ENCODE data around the gene KLHL11. TPM values are rescaled to one million over a fixed set of nuclear protein-coding genes. Genes with fewer than 3 reads are reported as not detected.

Gene KLHL11
- total and polyA plus RNA-seq, 7 donors: 1.1 to 6.1 (median 2.4) TPM

DNA sequence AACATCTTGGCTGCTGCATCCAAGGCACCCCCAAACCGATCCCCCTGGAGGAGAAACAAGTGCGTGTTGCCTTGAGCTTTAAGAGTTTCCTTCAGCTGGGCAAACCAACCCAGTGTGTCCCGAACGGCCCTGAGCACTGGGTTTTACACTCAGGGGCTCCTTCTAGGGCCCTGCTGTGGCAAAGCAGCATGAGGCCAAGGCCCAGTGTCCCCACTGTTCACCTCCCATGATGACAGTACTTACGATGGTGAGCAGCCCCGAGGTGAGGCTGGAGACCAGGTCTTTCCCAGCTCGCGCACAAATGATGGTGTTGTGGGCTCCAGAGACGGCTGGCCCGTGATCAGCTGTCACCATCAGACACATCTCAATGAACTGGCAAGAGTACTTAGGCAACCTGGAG is 6.6 kb upstream of the KLHL11 start:
- Histone ChIP-seq H3K36me3 (ENCODE audit: insufficient read depth in 1 of 2, low read depth in 1 of 2) (peaks cover 6 to 77% of the 10 kb centered on the region in 2 donors), H3K27me3 (ENCODE audit: insufficient read depth in 3 of 3, low read length in 2 of 3) (no peaks in the 10 kb centered on the region), H3K27ac (no peak overlapping the region), H3K9me3 (no peaks in the 10 kb centered on the region), H3K4me1 (no peaks in the 10 kb centered on the region), H3K4me3 (no peak overlapping the region)
- ATAC-seq (no peak), DNase-seq (peak in 1 of 2 donors; percentile 44)
- intact Hi-C loops (cut with DNase I): no loop called here
- 95 to 96% (median 95%) methylated on average over 10 of the region's 10 CpGs for WGBS, 3 donors
- TF ChIP-seq, protein P1, sequence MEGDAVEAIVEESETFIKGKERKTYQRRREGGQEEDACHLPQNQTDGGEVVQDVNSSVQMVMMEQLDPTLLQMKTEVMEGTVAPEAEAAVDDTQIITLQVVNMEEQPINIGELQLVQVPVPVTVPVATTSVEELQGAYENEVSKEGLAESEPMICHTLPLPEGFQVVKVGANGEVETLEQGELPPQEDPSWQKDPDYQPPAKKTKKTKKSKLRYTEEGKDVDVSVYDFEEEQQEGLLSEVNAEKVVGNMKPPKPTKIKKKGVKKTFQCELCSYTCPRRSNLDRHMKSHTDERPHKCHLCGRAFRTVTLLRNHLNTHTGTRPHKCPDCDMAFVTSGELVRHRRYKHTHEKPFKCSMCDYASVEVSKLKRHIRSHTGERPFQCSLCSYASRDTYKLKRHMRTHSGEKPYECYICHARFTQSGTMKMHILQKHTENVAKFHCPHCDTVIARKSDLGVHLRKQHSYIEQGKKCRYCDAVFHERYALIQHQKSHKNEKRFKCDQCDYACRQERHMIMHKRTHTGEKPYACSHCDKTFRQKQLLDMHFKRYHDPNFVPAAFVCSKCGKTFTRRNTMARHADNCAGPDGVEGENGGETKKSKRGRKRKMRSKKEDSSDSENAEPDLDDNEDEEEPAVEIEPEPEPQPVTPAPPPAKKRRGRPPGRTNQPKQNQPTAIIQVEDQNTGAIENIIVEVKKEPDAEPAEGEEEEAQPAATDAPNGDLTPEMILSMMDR (IDR thresholded peaks at IDR 0.05): no peak

DNA sequence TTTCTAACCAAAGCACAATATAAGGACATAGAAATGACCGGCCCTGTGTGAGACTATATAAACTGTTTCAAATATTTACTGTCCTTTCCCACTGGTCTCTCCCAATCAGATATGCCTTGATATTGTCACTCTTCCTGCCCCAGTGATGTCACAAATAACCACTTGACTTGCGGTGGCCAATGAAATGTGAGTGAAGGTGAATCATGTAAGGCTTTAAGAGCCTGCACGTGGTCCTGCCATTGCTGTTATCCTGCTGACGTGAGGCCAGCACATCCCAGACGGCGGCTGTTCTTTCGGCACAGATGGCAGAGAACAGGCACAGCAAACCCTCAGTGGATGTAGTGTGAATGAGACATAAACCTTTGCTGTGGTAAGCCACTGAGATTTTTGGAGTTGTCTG is 5.4 kb upstream of the KLHL11 start:
- Histone ChIP-seq H3K4me3 (no peak overlapping the region), H3K9me3 (no peaks in the 10 kb centered on the region), H3K27ac (no peak overlapping the region), H3K36me3 (ENCODE audit: insufficient read depth in 1 of 2, low read depth in 1 of 2) (peaks cover 6 to 74% of the 10 kb centered on the region in 2 donors), H3K4me1 (no peaks in the 10 kb centered on the region), H3K27me3 (ENCODE audit: insufficient read depth in 3 of 3, low read length in 2 of 3) (no peaks in the 10 kb centered on the region)
- TF ChIP-seq, protein P1 (IDR thresholded peaks at IDR 0.05): no peak
- 77 to 83% (median 80%) methylated on average over 7 of the region's 7 CpGs for WGBS, 3 donors
- intact Hi-C loops (cut with DNase I): no loop called here
- no peak for ATAC-seq
- DNase-seq: peak in 1 of 2 donors; percentile 8

DNA sequence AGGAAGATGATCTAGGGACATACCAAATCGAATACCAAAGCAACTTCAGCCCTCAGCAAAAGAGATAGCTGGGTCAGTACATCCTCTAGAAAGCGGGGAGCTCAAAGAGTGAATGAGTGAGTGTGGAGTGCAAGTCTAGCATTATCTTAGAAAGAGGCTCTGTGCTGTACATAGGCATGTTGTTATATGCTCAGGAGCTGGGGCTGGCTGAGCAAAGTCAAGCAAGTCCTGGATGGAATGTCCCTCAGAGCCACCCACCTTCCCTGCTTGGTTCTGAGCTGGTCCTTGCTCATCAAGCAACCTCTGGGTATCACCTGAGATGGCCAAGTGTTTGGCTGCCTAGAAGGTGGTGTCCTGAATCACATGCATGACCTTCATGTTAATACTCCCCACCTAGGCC is 4.9 kb upstream of the KLHL11 start:
- no peaks in the 10 kb centered on the region for H3K27me3 ChIP-seq (ENCODE audit: insufficient read depth in 3 of 3, low read length in 2 of 3)
- H3K9me3 ChIP-seq: no peaks in the 10 kb centered on the region
- H3K4me3 ChIP-seq: no peak overlapping the region
- no peak for ATAC-seq
- DNase-seq: peak in 1 of 2 donors; percentile 13
- no peaks in the 10 kb centered on the region for H3K4me1 ChIP-seq
- H3K27ac ChIP-seq: no peak overlapping the region
- intact Hi-C loops (cut with DNase I): no loop called here
- TF ChIP-seq, protein P1 (IDR thresholded peaks at IDR 0.05): no peak
- WGBS, 3 donors: 82 to 92% (median 90%) methylated on average over 2 of the region's 2 CpGs
- peaks cover 6 to 74% of the 10 kb centered on the region in 2 donors for H3K36me3 ChIP-seq (ENCODE audit: insufficient read depth in 1 of 2, low read depth in 1 of 2)

DNA sequence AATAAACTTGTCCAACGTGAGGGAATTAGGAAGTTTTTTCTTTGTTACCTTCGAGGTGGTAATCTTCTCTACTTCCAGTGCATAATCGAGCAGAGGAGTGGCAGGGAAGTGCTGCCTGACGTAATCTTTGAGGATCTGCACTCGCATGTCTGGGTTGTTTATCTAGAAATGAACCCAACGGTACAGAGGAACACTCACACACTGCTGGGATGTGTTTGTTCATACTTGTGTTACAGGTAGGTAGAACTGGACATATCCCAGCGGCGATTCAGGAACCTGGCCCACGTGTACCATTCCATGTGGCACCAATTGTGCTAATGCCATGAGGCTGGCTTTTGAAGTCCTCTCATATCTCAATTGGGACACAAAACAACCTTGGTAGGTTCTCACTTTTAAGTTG is 4.2 kb upstream of the KLHL11 start:
- 74 to 85% (median 75%) methylated on average over 9 of the region's 9 CpGs for WGBS, 3 donors
- TF ChIP-seq, protein P1 (IDR thresholded peaks at IDR 0.05): no peak
- no peaks in the 10 kb centered on the region for H3K9me3 ChIP-seq
- no peak for DNase-seq
- H3K4me3 ChIP-seq: no peak overlapping the region
- no peaks in the 10 kb centered on the region for H3K27me3 ChIP-seq (ENCODE audit: insufficient read depth in 3 of 3, low read length in 2 of 3)
- no peaks in the 10 kb centered on the region for H3K4me1 ChIP-seq
- H3K27ac ChIP-seq: no peak overlapping the region
- intact Hi-C loops (cut with DNase I): no loop called here
- ATAC-seq: no peak
- H3K36me3 ChIP-seq (ENCODE audit: insufficient read depth in 1 of 2, low read depth in 1 of 2): peaks cover 6 to 74% of the 10 kb centered on the region in 2 donors

DNA sequence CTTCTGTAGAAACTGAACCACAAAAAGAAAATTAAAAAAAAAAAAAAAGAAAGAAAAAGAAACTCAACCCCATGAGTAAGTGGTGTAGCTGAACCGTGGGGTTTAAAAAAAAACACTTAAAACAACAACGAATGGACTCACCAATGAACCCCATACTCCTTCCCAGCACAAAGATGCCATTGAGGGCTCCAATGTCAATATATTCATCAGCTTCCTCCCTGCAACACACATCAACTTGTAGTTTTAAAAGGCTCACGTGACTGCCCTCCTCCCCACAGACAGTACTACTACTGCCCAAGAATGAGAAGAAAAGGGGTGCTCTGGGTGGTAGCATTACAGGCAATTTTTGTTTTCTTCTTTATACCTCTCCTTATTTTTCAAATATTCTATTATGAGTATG is 3.3 kb upstream of the KLHL11 start:
- DNase-seq: no peak
- intact Hi-C loops (cut with DNase I): no loop called here
- WGBS, 3 donors: 62 to 85% (median 69%) methylated on average over 3 of the region's 3 CpGs
- Histone ChIP-seq H3K27ac (no peak overlapping the region), H3K4me3 (no peak overlapping the region), H3K27me3 (ENCODE audit: insufficient read depth in 3 of 3, low read length in 2 of 3) (no peaks in the 10 kb centered on the region), H3K36me3 (ENCODE audit: insufficient read depth in 1 of 2, low read depth in 1 of 2) (peaks cover 6 to 65% of the 10 kb centered on the region in 2 donors), H3K4me1 (peaks cover 9% of the 10 kb centered on the region), H3K9me3 (no peaks in the 10 kb centered on the region)
- TF ChIP-seq, protein P1 (IDR thresholded peaks at IDR 0.05): no peak
- no peak for ATAC-seq
